HCEC 1CT (cell line): ENCODE data around the gene GOLGA5.
A peak's percentile ranks its signal among the peaks of the same experiment; 100 is the strongest.
"Not testable (repeated sequence)": the region's sequence is repeated elsewhere in the genome, so short reads cannot be mapped to it uniquely, and the experiment has no call there.

Source experiments
- DNase-seq: peaks from one replicate; pipeline ENCODE4 v3.0.0-alpha.2; 2017

The GOLGA5 gene

DNA sequence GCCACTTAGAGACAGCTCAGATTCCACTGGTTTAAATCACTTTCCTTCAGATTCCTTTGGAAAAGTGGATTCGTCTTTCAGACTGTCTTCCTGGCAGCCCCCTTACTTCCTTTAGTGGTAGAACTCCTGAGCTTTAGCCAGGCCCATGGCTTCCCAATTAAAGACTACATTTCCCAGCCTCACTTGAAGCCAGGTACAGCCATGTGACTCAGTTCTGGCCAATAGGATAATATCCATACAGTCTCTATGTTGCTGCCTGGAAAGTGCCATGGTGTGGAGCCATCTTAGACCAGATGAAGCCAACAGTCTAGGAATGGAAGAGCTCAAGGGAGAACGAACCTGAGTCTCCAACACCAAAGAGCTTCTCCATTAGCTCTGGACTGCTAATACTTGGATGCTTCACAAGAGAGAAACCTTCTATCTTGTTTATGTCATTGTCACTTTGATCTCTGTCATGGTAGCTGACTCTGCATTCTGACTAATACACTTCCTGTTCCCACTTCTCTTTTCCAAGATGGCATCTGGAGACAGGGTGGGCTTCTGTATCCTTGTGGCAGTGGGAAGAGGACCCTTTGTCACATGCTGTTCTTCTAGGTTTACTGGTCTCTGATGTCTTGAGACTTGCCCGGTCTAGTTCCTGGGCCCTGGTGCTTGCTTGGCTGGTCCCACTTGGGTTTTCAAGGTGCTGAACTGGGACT is 15.1 kb upstream of the GOLGA5 start:
- DNase-seq: not testable (repeated sequence)

DNA sequence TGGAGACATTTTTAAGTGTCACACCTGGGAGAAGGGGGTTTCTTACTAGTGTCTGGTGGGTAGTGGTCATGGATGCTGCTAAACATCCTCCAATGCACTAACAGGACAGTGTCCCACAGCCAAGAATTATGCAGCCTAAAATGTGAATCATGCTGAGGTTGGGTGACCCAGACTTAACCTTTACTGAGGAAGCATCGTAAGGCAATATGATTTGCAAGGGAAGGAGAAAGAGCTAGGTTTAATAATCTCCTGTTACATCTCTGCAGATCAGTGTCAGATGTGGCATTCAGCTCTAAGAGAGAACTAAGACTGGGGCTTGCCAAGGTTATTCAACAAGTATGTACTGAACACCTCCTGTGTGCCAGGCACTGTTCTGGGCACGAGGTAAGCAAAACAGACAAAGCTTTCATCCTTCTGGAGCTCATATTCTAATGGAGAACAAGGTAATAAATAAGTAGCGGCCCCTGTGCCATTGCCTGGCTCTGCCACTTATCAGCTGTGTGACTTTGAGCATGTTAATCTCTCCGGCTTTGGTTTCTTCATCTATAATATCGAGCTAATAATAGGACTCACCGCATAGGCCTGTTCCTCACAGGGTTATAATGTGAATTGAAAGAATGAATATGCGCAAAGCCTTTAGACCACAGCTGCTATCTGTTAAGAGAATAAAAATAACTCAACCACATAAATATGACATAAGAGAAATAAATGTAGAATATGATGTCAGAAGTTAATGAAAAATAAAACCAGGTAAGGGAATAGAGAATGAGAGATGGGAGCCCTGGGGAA is 13.5 kb upstream of the GOLGA5 start:
- DNase-seq: peak; percentile 80

DNA sequence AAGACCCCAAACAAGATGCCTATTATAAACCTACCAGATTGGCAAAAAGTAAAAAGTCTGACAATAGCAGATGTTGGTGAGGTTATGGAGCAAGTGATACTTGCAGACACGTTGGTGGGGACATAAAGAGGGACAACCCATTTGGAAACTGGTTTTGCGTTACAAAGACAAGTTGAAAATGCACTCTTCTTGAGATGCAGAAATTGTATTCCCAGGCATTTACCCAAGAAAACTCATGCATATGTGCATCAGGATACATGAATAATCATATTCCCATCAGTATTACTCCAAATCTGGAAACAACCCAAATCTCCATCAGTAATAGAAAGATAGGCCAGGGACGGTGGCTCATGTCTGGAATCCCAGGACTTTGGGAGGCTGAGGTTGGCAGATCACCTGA is 12.8 kb upstream of the GOLGA5 start:
- DNase-seq: no peak

DNA sequence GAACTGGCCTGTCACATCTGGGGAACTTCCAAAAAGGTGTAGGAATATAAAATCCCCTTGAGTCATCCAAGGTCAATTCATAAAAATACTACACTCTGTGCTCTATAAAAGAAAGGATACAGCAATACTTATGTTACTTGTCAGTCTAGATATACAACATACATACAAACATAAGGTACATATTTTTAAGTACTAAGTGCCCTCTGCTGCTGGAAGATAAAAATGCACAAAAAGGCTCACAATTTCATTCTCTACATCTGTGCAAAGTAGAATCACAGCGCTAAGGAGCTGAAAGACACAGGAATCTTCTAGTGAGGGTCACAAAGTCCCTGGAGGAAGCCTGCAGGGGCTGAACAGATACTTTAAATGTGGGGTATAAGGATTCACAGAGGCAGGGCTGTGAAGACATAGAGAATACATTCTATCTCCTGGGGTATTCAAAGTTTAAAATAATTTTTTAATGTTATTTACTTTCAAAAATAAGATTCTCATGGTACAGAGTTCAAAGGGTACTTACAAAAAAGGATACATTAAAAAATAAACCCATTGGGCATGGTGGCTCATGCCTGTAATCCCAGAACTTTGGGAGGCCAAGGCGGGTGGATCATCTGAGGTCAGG is 10.2 kb upstream of the GOLGA5 start:
- peak; percentile 72 for DNase-seq

GRCh38 chr14:92785667-92786426 is 8.3 kb upstream of the GOLGA5 start:
- peak; percentile 91 for DNase-seq

GRCh38 chr14:92786427-92786756 is 7.7 kb upstream of the GOLGA5 start:
- no peak for DNase-seq

DNA sequence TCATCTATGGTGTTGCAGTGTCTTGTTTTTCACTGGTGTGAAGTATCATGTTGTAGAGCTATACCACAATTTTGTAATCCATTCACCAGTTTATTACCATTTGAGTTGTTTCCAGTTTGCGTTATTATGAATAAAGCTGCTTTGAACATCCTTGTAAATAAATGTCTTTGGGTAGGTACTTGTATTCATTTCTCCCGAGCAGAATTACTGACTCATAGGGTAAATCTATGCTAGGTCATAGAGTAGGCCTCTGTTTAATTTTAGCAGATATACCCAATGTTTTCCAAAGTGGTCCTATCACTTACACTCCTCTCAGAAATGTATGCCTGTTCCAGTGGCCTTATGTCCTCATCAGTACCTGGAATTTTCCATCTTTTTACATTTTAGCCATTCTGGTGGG is 6.6 kb upstream of the GOLGA5 start:
- no peak for DNase-seq

DNA sequence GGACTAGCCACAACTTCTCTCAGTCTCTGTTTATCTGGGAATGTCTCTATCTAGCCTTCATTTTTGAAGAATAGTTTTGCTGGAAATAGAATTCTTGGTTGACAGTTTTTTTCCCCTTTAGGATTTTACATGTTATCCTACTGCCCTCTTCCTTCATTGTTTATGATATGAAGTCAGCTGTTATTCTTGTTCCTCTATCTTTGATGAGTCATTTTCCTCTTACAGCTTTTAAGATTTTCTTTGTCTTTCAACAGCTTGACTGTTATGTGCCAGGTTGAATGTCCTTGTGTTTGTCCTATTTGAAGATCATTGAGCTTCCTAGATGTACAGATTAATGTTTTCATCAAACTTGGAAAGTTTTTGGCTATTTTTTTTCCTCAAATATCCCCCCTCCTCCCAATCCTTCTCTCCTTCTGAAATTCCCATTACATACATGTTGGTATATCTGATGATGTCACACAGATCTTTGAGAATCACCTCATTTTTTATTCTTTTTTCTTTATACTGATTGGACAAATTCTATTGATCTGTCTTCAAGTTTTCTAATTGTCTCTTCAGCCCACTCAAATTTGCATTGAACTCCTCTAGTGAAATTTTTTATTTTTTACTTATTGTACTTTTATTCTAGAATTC is 4.5 kb upstream of the GOLGA5 start:
- DNase-seq: peak; percentile 31

DNA sequence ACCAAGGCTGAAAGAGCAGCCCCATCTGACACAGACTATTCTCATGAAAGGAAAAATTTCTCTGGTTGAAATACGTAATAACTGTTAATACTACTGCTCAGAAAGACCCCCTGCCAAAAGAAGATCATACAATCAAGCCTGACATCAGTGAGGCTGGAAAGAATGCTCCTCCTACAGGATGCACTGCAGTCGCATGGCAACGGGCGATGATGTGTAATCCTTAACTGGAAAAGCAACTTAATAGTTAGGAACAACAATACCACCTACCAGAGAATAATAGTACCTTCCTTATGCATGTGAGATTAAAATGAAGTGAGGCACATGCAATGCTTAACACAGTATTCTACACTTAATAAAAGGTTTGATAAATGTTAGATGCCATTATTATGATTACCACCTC is 1.2 kb upstream of the GOLGA5 start:
- DNase-seq: peak; percentile 15

DNA sequence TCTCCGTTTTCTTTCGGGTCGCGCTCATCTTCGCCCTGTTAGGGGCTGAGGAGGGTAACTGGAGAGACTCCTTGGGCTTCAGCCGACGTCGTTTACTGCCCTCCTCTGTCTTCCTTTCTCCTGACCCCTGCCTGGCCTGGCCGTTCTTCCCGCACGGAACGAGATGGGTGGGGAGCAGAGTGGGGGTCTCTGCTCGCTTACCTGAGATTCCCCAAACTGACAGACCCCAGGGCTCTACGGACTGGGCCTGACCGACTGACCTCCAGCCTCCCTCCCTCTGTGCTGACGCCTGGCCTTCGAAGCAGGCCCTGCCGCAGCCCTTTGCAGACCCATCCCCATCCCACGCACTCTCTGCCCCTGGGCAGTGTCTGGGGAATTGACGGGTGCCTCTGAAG is 439 bp downstream of the GOLGA5 start:
- DNase-seq: no peak

GRCh38 chr14:92794961-92795360 is 856 bp downstream of the GOLGA5 start:
- DNase-seq: no peak

GRCh38 chr14:92797935-92798653 is 4.0 kb downstream of the GOLGA5 start:
- no peak for DNase-seq

GRCh38 chr14:92798811-92799210 is 4.7 kb downstream of the GOLGA5 start:
- DNase-seq: no peak

GRCh38 chr14:92800012-92800411 is 5.9 kb downstream of the GOLGA5 start:
- DNase-seq: no peak

- no peak for DNase-seq
Measured at GRCh38 chr14:92800525-92800924, 6.4 kb downstream of the GOLGA5 start.

GRCh38 chr14:92801917-92802316 is 7.8 kb downstream of the GOLGA5 start:
- DNase-seq: no peak

- no peak for DNase-seq
Measured at GRCh38 chr14:92802678-92803077, 8.6 kb downstream of the GOLGA5 start.

DNA sequence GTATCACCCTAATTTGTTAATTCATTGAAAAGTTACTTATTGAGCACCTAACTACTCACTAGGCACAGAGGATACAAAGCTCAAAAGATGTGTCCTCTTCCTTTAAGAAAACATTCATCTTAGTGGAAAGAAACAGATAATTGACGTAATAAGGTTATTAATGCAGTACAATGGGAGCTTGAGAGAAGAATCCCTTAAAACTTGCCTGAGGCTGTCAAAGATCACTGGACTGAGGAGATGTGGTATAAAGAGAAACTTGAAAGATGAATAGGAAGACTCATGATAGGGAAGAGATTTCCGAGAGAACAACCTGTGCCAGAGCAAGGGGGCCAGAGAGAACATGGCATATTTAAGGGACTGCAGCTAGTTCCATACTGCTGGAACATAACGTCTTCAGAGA is 19.1 kb downstream of the GOLGA5 start:
- DNase-seq: no peak

DNA sequence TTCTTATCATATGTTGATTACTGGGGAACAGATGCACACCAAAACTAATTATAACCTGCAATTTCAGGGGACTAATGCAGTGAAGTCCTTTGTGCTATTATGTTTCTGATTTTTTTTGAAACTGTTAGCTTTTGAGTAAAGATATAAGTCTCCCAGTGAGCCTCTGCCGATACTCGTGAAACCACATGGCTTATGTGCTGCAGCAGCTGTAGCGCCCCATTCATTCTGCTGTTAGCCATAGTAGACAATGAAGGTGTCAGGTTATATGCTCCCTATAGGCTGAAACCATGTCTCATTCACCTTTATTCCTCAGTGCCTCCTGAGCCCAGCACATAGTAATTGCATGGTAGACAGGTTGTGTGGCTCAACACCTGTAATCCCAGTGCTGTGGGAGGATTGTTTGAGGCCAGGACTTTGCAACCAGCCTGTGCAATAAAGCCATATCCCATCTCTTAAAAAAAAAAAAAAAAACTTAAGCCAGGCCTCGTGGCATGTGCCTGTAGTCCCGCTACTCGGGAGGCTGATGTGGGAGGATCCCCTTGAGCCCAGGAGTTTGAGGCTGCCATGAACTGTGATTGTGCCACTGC is 25.0 kb downstream of the GOLGA5 start:
- DNase-seq: no peak

GRCh38 chr14:92819680-92820535 is 25.8 kb downstream of the GOLGA5 start:
- not testable (repeated sequence) for DNase-seq

DNA sequence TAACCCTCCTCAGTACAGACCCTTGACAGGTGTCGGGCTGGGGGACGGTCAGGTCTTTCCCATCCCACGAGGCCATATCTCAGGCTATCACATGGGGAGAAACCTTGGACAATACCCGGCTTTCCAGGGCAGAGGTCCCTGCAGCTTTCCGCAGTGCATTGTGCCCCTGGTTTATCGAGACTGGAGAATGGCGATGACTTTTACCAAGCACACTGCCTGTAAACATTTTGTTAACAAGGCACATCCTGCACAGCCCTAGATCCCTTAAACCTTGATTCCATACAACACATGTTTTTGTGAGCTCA is 26.4 kb downstream of the GOLGA5 start:
- DNase-seq: not testable (repeated sequence)
